Coronary artery (tissue), 2 donors: ENCODE data around the gene PGK1.
"Not testable (repeated sequence)": the region's sequence is repeated elsewhere in the genome, so short reads cannot be mapped to it uniquely, and the experiment has no call there.

Experiments used
- DNase-seq: peaks from one replicate; pipeline ENCODE4 v3.0.0-alpha.2; 2017; ENCODE audit warnings: low spot score
- H3K27ac ChIP-seq, 2 donors: fragments of 200-600 bp; sonication (generic); one replicate each; pipeline ENCODE4 v1.5.1; 2016 to 2019
- H3K4me3 ChIP-seq: fragments of 200-600 bp; sonication (generic); 2 replicates; pipeline ENCODE4 v1.5.1; 2016; ENCODE audit warnings: mild to moderate bottlenecking, moderate library complexity
- CTCF ChIP-seq: fragments of 200-600 bp; sonication (generic); IDR thresholded peaks from one replicate; pipeline ENCODE4 v1.5.1; 2019; ENCODE audit warnings: antibody characterized with exemption

PGK1 gene

GRCh38 chrX:78074088-78074487 lies 30.0 kb upstream of the PGK1 start:
- DNase-seq = no peak
- H3K4me3 ChIP-seq = no peak overlapping the region
- H3K27ac ChIP-seq = no peak overlapping the region
- no peak for TF ChIP-seq CTCF

GRCh38 chrX:78075787-78076389 lies 28.2 kb upstream of the PGK1 start:
- DNase-seq = no peak
- TF ChIP-seq CTCF = no peak
- Histone ChIP-seq H3K27ac (no peak overlapping the region), H3K4me3 (no peak overlapping the region)

GRCh38 chrX:78081413-78081812 lies 22.6 kb upstream of the PGK1 start:
- not testable (repeated sequence) for H3K4me3 ChIP-seq, DNase-seq, H3K27ac ChIP-seq

- DNase-seq = no peak
- Histone ChIP-seq H3K27ac (no peak overlapping the region), H3K4me3 (no peak overlapping the region)
- no peak for TF ChIP-seq CTCF
These were observed 11.8 kb upstream of the PGK1 start for GRCh38 chrX:78092296-78092695.

- DNase-seq = no peak
- no peak for TF ChIP-seq CTCF
These were observed 5.9 kb upstream of the PGK1 start for GRCh38 chrX:78098108-78098507.

GRCh38 chrX:78102091-78102490 lies 2.0 kb upstream of the PGK1 start:
- no peak for TF ChIP-seq CTCF
- no peak overlapping the region for H3K27ac ChIP-seq
- no peak for DNase-seq
- no peak overlapping the region for H3K4me3 ChIP-seq

More at GRCh38 chrX:78098108-78098507, 5.9 kb upstream of the PGK1 start:
- H3K4me3 ChIP-seq = no peak overlapping the region
- H3K27ac ChIP-seq = no peak overlapping the region

- no peak for DNase-seq
- peak overlapping the region; percentile 59 to 80 for H3K27ac ChIP-seq
- TF ChIP-seq CTCF = no peak
- peak overlapping the region; percentile 75 for H3K4me3 ChIP-seq
These were observed 936 bp upstream of the PGK1 start for GRCh38 chrX:78103001-78103622.
